ENCODE data around the gene UBB. TPM values are rescaled to one million over a fixed set of nuclear protein-coding genes. Genes with fewer than 3 reads are reported as not detected.

The UBB gene
- total RNA-seq, 1 donor from 2014 or later: 2,435 TPM

DNA sequence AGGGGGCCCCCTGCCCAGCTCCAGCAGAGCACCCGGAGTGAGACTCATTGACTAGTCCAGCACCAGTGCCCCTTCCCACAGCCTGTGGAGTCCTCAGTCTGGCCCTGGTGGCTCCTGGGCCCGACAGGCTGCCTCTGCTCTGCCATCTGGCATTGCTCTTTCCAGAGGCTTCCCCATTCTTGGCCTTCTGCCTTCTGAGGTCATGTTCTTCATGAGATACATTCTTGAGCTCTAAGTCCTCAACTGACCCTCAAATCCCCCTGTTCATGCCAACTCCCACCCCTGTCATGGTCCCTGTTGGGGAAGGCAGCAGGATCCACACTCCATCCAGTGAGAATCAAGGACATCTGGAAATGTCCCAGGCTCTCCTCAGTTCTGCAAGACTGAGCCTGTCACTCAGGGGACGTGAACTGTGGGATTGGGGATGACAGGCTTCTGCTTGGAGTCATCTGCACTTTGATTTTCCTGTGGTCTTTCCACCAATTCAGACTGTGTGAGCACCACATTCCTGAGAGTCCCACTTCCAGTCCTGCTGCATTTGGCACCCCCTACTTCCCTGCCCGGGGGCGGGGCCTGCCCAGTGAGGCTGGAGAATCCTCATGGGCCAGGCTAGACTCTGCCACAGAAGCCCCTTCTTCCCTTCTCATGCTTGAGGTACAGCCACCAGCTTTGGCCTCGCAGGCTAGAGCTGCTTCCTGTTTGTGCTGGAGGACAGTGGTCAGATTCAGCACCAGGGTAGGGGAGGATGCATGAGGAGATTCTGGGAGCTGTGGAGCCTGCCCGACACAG is 37.2 kb downstream of the UBB start:
- no peak for DNase-seq (ENCODE audit: low read depth, low spot score)

DNA sequence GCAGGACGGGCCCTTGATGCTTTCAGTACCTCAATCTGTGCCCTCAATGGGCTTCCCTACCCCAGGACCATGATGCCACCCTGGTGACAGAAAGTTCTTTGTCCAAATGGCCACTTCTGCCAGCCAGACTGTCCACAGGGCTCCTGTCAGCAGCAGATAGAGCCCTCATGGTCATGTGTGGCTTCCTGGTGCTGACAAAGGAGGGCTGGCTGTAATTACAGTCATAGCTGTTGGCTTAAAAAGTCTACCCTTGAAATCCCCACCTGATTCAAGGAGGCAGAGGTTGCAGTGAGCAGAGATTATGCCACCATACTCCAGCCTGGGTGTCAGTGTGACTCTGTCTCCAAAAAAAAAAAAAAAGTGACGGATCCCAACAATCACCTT is 37.8 kb downstream of the UBB start:
- no peak for DNase-seq (ENCODE audit: low read depth, low spot score)

DNA sequence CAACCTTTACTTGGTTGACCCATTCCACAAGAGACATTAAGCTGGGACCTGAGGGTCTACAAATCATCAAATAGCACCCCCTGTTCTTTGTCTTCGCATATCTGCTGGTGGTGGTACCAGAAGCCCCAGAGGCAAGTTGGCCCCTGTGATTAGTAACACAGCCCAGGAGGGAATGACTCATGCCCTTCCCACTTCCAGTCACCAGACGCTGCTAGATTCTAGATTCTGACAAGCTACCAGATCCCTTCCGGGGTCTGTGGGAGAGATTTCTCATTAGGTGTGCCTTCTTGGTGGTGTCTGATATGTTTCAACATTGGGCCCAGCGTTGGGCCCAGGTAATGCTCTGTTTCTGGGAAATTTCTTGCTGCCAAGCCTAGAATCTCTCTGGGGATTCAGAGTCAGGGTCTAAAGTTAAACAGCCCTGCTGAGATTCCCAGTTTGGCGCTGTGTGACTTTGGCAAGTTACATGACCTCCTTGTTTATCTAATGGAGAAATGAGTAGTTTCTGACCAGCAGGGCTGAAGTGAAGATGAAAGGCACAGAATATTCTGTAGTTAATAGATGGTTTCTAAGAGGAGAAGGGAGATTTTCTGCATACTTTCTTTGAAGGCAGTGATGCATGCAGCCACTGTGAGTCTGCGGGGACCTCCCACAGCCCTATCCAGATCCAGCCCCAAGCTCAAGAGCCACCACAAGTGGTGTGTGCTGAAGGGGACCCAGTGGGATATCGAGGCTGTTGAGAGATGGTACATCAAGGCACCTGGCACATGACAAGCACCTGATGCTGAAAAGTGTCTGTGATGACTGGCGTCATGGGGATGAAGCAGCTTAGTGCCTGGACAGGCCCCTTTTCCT is 38.4 kb downstream of the UBB start:
- no peak for DNase-seq (ENCODE audit: low read depth, low spot score)

DNA sequence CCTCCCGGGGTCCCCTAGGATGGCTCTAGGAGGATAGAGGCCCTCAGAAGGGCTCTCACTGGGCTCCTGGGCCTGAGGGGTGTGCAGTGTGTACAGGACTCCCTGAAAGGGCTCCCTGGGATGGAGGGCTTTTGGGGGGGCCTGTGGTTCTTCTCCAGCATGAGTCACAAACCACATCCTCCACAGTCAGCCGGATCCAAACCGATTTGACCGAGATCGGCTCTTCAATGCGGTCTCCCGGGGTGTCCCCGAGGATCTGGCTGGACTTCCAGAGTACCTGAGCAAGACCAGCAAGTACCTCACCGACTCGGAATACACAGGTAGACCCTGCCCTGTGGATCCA is 39.0 kb downstream of the UBB start:
- DNase-seq (ENCODE audit: low read depth, low spot score): no peak

DNA sequence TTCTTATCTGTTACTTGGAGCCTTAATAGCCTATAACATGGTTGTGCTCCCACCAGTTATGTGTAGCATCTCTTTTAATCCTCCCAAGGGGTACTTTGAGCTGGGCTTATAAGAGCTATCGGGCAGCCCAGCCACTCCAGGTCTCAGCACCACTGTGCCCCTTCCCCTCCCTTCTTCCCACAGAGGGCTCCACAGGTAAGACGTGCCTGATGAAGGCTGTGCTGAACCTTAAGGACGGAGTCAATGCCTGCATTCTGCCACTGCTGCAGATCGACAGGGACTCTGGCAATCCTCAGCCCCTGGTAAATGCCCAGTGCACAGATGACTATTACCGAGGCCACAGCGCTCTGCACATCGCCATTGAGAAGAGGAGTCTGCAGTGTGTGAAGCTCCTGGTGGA is 41.5 kb downstream of the UBB start:
- no peak for DNase-seq (ENCODE audit: low read depth, low spot score)

DNA sequence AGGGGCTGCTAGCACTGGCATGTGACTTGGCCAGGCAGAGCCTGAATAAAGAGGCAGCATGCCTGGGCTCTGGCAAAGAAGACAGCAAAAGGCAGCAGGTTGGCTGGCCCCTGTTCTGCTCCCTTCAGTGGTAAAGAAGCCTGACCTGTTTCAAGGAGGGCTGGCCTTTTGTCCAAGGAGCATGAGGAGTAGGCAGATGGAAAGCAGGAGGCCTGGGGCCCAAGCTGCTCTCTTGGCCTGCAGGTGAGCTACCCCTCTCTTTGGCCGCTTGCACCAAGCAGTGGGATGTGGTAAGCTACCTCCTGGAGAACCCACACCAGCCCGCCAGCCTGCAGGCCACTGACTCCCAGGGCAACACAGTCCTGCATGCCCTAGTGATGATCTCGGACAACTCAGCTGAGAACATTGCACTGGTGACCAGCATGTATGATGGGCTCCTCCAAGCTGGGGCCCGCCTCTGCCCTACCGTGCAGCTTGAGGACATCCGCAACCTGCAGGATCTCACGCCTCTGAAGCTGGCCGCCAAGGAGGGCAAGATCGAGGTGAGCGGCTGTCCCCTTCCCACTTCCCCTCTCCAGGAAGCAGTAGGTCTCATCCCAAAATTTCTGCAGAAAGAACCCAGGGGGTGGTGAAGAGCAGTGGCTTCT is 42.5 kb downstream of the UBB start:
- DNase-seq (ENCODE audit: low read depth, low spot score): no peak

DNA sequence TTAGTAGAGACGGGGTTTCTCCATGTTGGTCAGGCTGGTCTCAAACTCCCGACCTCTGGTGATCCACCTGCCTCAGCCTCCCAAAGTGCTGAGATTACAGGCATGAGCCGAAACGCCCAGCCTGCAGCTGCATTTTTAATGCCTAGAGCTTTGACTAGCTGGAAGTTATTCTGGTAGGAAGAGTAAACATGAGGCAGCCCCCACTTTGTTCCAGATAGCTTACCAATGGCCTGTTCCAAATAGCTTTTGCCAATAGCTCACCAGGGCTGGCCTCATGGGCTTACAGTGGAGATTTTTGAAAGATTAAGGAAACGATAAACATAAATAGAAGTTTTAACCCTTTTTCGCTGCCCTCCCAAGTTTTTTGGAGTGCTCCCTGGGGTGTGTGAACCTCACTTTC is 44.3 kb downstream of the UBB start:
- DNase-seq (ENCODE audit: low read depth, low spot score): no peak

DNA sequence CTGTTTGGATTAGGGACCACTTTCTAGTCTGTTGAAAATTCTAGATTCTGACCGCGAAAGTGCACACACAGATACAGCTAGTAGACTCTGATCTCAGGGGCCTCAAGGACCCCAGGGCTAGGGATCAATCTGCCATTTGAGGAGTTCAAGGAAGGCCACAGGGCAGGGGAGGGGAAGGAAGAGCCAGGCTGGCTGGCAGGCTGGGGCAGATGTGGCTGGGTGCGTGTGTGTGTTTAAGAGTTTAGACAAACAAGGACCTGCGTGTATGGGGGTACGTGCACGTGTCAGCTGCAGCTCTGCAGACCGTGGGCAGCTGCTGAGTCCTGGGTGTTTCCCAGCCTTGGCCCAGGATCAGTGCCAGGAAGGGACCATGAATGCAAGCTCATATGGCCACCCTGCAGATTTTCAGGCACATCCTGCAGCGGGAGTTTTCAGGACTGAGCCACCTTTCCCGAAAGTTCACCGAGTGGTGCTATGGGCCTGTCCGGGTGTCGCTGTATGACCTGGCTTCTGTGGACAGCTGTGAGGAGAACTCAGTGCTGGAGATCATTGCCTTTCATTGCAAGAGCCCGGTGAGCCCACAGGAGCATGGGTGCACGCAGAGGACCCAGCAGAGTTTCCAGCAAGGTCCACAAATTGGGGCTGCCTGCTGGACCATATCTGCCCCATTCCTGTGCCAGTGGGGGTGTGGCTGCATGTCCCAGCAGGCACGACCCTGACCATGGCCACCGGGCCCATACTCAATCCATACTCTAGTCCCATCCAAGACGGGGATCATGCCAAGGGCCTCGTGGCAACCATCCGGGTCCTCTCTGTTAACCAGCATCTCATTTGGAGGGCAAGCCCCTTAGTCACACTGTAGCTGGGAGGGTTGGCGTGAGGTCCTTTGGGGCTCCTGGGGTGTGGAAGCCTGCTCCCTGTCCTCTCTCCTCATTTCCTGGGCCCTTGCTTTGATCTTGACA is 45.1 kb downstream of the UBB start:
- no peak for DNase-seq (ENCODE audit: low read depth, low spot score)

DNA sequence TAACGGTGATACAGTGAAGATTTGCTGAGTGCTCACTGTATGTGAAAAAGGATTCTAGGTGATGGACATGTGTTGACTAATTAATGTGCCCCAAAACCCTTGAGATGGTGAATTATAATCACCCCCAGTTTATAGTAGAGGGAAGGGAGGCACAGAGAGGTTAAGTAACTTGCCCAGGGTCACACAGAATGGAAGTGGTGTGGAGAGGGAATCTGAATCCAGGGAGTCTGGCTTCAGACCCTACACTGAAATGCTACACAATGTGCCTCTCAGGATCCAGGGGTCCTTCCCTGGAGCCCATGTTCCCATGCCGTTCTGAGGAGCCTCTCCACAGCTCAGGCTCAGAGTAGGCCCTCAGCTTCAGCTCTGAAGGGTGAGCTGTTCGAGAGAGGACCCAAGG is 46.1 kb downstream of the UBB start:
- no peak for DNase-seq (ENCODE audit: low read depth, low spot score)

DNA sequence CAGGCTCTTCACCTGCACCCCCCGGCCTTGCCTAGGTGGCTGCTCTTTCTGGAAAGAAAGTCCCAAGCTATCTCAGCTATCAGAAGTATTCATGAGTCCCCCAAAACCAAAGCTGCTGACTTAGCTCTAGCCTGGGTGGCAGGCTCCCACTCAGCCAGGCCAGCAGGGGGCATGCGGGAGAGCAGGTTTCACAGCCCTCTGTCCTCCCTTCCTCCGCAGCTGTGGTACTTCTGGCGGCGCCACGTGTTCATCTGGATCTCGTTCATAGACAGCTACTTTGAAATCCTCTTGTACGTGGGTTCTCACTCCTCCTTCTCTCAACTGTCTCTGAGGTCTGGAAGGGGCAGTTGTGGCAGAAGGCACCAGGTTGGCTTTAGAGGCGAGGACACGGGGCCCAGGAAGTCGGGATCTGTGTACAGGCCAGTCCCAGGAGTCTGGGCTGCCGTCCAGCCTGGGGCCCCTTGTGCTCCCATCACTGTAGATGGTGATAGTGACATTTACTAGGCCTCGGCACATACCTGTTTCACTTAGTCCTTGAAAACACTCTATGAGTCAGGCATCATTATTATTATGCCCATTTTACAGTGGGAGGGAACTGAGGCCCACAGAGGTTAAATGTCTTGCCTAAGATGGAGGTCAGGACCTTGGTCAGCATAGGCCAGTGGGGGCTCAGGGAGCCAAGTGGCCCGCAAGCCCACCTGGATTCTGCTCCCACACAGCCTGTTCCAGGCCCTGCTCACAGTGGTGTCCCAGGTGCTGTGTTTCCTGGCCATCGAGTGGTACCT is 47.4 kb downstream of the UBB start:
- no peak for DNase-seq (ENCODE audit: low read depth, low spot score)

DNA sequence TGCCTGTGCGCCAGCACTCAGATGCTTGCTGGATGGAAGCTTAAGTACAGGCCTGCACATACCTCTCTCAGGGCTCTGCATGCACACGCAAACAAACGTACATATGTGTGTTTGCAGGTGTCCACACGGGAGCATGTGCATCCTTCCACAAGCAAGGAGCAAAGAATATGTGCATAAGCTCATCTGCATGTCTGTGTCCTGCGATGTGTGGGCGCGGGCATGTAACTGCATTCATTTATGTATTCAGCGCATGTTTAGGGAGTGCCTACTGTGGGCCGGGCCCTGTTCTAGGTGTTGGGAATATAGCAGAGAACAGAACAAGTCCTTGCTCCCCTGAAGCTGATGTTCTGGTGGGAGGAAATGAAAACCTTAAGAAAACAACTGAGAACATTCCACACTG is 48.2 kb downstream of the UBB start:
- no peak for DNase-seq (ENCODE audit: low read depth, low spot score)

DNA sequence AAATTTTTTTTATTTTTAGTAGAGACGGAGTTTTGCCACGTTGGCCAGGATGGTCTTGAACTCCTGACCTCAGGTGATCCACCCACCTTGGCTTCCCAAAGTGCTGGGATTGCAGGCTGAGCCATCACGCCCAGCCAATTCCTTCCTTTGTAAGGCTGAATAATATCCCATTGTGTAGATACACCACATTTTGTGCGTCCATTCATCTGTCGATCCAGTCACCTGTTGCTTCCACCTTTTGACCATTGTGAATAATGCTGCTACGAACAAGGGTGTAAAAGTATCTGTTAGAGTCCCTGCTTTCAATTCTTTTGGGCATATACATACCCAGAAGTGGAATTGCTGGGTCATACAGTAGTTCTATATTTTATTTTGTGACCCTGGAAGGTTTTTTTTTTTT is 49.8 kb downstream of the UBB start:
- no peak for DNase-seq (ENCODE audit: low read depth, low spot score)

DNA sequence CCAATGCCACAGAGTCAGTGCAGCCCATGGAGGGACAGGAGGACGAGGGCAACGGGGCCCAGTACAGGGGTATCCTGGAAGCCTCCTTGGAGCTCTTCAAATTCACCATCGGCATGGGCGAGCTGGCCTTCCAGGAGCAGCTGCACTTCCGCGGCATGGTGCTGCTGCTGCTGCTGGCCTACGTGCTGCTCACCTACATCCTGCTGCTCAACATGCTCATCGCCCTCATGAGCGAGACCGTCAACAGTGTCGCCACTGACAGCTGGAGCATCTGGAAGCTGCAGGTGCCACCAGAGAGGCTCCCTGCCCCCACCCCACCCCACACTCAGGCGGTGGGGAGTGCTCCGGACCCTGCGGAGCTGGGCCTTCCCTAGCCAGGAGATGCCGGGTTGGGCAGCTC is 51.1 kb downstream of the UBB start:
- DNase-seq (ENCODE audit: low read depth, low spot score): no peak

Other genes starting within 250 kb of the UBB start
- 96.1 and 138 TPM in 2 replicates for gene NCOR1, start 165.6 kb upstream of the UBB start, total RNA-seq
- gene PIGL, start 163.9 kb upstream of the UBB start, total RNA-seq: 8.7 and 18.4 TPM in 2 replicates
- gene CENPV, start 27.6 kb upstream of the UBB start, total RNA-seq: 14.8 and 51.0 TPM in 2 replicates
- gene TRPV2, start 34.5 kb downstream of the UBB start, total RNA-seq: 10.4 and 24.3 TPM in 2 replicates
- gene LRRC75A, start 111.1 kb downstream of the UBB start, total RNA-seq: 2.0 and 3.6 TPM in 2 replicates
- 4.0 and 4.2 TPM in 2 replicates for gene ZNF287, start 188.1 kb downstream of the UBB start, total RNA-seq

All from pulmonary artery endothelial cell (primary cell).